ENCODE data around the gene DISP3. TPM values are rescaled to one million over a fixed set of nuclear protein-coding genes. Genes with fewer than 3 reads are reported as not detected.

DISP3 gene
- total and polyA plus RNA-seq, 9 donors = 0.08 to 0.36 (median 0.23) TPM; not detected in 5

DNA sequence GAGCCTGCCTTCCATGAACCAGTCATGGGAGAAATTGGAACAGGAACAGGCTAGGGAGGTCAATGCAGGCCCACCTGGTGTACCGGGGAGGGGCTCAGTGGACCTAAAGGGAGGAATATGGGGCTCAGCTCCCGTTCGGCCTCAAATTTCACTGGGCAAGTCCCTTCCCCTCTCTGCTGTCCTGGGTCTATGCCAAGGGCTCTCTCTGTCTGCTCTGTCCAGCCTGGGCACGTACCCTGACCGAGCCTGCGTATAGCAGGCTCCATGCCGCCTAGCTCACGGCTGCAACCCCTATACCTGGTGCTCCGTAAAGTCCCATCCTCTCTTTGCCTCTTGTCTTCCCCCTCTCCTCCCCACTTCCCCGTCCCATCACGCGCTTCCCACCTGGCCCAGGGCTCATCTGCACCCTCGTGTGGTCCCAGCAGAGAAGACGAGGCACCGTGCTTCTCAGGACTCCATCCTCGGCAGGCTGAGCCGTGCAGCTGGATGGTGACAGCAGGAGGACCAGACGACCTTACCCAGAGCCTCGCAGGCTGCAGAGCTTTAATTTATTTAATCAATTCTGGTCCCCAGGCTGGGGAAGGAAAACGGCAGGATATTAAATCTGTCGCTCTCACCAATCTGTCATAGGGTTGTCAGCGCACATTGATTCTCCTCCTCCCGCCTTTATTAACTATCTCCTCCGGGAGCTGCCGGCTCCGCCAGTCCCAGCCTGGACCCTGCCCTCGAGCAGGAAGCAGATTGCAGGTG is 25.0 kb upstream of the DISP3 start:
- no peaks in the 10 kb centered on the region for H3K9me3 ChIP-seq
- no peaks in the 10 kb centered on the region for H3K36me3 ChIP-seq
- peaks cover 3% of the 10 kb centered on the region for H3K4me1 ChIP-seq (ENCODE audit: insufficient read depth)
- H3K27ac ChIP-seq = no peak overlapping the region
- no peak for TF ChIP-seq POLR2A (IDR thresholded peaks at IDR 0.05)
- TF ChIP-seq CTCF (IDR thresholded peaks at IDR 0.05) = no peak
- no peak for TF ChIP-seq EP300 (IDR thresholded peaks at IDR 0.05)
- intact Hi-C loops (cut with DNase I) = no loop called here
- DNase-seq = no peak
- no peak overlapping the region for H3K4me3 ChIP-seq
- WGBS, 3 donors = 28 to 36% (median 31%) methylated on average over 27 of the region's 27 CpGs
- no peaks in the 10 kb centered on the region for H3K27me3 ChIP-seq

DNA sequence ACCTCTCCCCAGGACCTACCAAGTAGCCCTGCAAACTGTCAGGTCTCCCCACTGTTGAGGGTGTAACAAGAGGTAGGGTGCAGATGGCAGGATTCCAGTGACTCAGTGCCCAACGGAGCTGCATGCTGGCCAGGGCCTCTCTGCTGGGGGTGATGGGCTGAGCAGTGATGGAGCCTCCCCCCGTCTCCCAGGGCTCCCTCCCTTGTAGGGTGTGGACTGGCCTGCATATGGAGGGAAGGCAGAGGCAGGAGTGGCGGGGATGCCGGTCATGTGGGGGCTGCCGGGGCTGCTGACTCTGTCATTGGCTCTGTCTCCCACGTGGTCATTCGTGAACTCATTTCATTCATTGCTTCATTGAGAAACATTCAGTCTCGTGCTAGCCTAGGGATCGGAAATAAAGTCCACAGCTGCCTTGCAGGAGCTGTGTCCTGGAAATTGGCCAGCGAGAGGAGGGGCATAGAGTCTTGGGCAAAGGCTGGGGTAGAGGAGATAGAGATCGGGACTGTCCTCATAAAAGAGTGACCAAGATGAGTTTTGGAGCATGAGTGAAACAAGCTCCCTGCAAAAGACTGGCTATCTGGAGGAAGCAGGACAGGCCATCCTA is 22.9 kb upstream of the DISP3 start:
- Histone ChIP-seq H3K4me3 (no peak overlapping the region), H3K27me3 (no peaks in the 10 kb centered on the region), H3K27ac (no peak overlapping the region), H3K36me3 (no peaks in the 10 kb centered on the region), H3K4me1 (ENCODE audit: insufficient read depth) (peaks cover 8% of the 10 kb centered on the region), H3K9me3 (no peaks in the 10 kb centered on the region)
- no peak for DNase-seq
- TF ChIP-seq CTCF (IDR thresholded peaks at IDR 0.05) = no peak
- WGBS, 3 donors = 47 to 55% (median 52%) methylated on average over 11 of the region's 11 CpGs
- intact Hi-C loops (cut with DNase I) = no loop called here

GRCh38 chr1:11456965-11457364 is 22.0 kb upstream of the DISP3 start:
- intact Hi-C loops (cut with DNase I) = no loop called here
- H3K9me3 ChIP-seq = no peaks in the 10 kb centered on the region
- 74 to 83% (median 78%) methylated on average over 4 of the region's 4 CpGs for WGBS, 3 donors
- no peaks in the 10 kb centered on the region for H3K36me3 ChIP-seq
- no peak for TF ChIP-seq POLR2A (IDR thresholded peaks at IDR 0.05)
- no peak for TF ChIP-seq CTCF (IDR thresholded peaks at IDR 0.05)
- TF ChIP-seq EP300 (IDR thresholded peaks at IDR 0.05) = no peak
- H3K27ac ChIP-seq = no peak overlapping the region
- H3K4me3 ChIP-seq = no peak overlapping the region
- no peak for DNase-seq
- no peaks in the 10 kb centered on the region for H3K27me3 ChIP-seq
- H3K4me1 ChIP-seq (ENCODE audit: insufficient read depth) = peaks cover 8% of the 10 kb centered on the region

- Histone ChIP-seq H3K4me3 (no peak overlapping the region), H3K4me1 (ENCODE audit: insufficient read depth) (peaks cover 8% of the 10 kb centered on the region), H3K36me3 (no peaks in the 10 kb centered on the region), H3K27ac (no peak overlapping the region), H3K27me3 (no peaks in the 10 kb centered on the region), H3K9me3 (no peaks in the 10 kb centered on the region)
- 3 to 7% (median 5%) methylated on average over 14 to 15 of the region's 15 CpGs for WGBS, 3 donors
- intact Hi-C loops (cut with DNase I) = no loop called here
- no peak for TF ChIP-seq CTCF (IDR thresholded peaks at IDR 0.05)
- TF ChIP-seq EP300 (IDR thresholded peaks at IDR 0.05) = no peak
- DNase-seq = peak; percentile 18 to 70 (median 36)
Observed at GRCh38 chr1:11458811-11459275, 20.1 kb upstream of the DISP3 start.

All from ovary (tissue), 9 donors.